ENCODE measurements around the gene FAM200C. TPM values are rescaled to one million over a fixed set of nuclear protein-coding genes. Genes with fewer than 3 reads are reported as not detected.

The FAM200C gene
- total and polyA plus RNA-seq, 2 of the 13 experiments (the other 11 are each of a cell fraction or from before 2014, with no cell fraction given), result 3.2 to 4.7 TPM

GRCh38 chr5:160442824-160443431 lies 43.1 kb upstream of the FAM200C start (continued):
- TF ChIP-seq ZNF317 (CRISPR knock-in tag; IDR thresholded peaks at IDR 0.05) (no peak), ZBTB21 (CRISPR knock-in tag; IDR thresholded peaks at IDR 0.05) (no peak)
- TF ChIP-seq, protein P1, sequence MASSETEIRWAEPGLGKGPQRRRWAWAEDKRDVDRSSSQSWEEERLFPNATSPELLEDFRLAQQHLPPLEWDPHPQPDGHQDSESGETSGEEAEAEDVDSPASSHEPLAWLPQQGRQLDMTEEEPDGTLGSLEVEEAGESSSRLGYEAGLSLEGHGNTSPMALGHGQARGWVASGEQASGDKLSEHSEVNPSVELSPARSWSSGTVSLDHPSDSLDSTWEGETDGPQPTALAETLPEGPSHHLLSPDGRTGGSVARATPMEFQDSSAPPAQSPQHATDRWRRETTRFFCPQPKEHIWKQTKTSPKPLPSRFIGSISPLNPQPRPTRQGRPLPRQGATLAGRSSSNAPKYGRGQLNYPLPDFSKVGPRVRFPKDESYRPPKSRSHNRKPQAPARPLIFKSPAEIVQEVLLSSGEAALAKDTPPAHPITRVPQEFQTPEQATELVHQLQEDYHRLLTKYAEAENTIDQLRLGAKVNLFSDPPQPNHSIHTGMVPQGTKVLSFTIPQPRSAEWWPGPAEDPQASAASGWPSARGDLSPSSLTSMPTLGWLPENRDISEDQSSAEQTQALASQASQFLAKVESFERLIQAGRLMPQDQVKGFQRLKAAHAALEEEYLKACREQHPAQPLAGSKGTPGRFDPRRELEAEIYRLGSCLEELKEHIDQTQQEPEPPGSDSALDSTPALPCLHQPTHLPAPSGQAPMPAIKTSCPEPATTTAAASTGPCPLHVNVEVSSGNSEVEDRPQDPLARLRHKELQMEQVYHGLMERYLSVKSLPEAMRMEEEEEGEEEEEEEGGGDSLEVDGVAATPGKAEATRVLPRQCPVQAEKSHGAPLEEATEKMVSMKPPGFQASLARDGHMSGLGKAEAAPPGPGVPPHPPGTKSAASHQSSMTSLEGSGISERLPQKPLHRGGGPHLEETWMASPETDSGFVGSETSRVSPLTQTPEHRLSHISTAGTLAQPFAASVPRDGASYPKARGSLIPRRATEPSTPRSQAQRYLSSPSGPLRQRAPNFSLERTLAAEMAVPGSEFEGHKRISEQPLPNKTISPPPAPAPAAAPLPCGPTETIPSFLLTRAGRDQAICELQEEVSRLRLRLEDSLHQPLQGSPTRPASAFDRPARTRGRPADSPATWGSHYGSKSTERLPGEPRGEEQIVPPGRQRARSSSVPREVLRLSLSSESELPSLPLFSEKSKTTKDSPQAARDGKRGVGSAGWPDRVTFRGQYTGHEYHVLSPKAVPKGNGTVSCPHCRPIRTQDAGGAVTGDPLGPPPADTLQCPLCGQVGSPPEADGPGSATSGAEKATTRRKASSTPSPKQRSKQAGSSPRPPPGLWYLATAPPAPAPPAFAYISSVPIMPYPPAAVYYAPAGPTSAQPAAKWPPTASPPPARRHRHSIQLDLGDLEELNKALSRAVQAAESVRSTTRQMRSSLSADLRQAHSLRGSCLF (CRISPR knock-in tag; IDR thresholded peaks at IDR 0.05; ENCODE audit: borderline replicate concordance), result no peak

DNA sequence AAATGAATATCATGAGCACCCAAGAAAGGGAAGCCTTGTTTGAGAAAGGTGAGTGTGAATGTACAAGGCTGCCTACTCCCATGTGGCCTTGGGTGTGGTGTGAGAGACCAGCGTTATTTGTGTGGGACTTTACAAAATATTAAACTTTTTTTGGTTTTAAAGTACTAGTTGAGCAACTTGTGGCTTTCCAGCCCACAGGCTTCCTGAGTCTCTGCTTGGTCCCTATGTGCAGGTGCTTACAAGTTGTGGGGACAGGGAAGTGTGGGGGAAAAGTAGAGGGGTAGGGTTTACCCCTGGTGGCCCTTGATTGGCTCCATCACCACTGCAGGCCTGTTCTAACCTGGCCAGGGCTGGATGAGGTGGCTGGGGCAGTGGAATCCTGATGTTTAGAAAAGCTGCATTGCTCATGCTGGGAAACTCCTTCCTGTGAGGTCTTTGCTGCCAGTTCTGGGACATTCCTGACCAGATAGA lies 41.5 kb upstream of the FAM200C start:
- 0% methylated on average over 1 of the region's 1 CpG for WGBS (ENCODE audit: low lambda C conversion rate)

More for the DNA sequence above, 41.5 kb upstream of the FAM200C start:
- BruUV-seq (replicated peaks), result no TSS peak
- TF ChIP-seq ZNF343 (CRISPR knock-in tag; IDR thresholded peaks at IDR 0.05) (no peak), KDM2A (CRISPR knock-in tag; IDR thresholded peaks at IDR 0.05; ENCODE audit: borderline replicate concordance, low read depth) (no peak), ZNF572 (CRISPR knock-in tag; IDR thresholded peaks at IDR 0.05) (no peak), CEBPB (IDR thresholded peaks at IDR 0.05; ENCODE audit: borderline replicate concordance, low read depth, low read length) (no peak), KLF9 (CRISPR knock-in tag; IDR thresholded peaks at IDR 0.05; ENCODE audit: low read depth) (no peak), ZNF333 (CRISPR knock-in tag; IDR thresholded peaks at IDR 0.05; ENCODE audit: borderline replicate concordance) (no peak), NBN (conservative IDR thresholded peaks at IDR 0.05) (no peak)
- TF ChIP-seq, protein P2, sequence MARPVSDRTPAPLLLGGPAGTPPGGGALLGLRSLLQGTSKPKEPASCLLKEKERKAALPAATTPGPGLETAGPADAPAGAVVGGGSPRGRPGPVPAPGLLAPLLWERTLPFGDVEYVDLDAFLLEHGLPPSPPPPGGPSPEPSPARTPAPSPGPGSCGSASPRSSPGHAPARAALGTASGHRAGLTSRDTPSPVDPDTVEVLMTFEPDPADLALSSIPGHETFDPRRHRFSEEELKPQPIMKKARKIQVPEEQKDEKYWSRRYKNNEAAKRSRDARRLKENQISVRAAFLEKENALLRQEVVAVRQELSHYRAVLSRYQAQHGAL (CRISPR knock-in tag; IDR thresholded peaks at IDR 0.05; ENCODE audit: not compliant biosample characterization), result no peak
- Histone ChIP-seq H3K27me3 (ENCODE audit: control insufficient read depth in 1 of 2, insufficient read depth in 2 of 2, low read length in 2 of 2) (peaks cover 0 to 1% of the 10 kb centered on the region in 2 experiments; a peak in 1 of 5 replicates), H3K79me2 (ENCODE audit: insufficient read depth, low read length) (no peaks in the 10 kb centered on the region), H3K9ac (ENCODE audit: insufficient read depth, low read depth, low read length) (no peak overlapping the region), H3K27ac (ENCODE audit: extremely low read length, insufficient read depth, low read length) (no peak overlapping the region), H3K36me3 (replicated peaks in 1 of 2; ENCODE audit: control insufficient read depth in 1 of 2, insufficient read depth in 2 of 2, low read length in 2 of 2) (no peaks in the 10 kb centered on the region), H3K4me3 (replicated peaks in 1 of 3; ENCODE audit: insufficient read depth in 1 of 3, low read depth in 2 of 3, low read length in 3 of 3) (no peak overlapping the region), H3K4me2 (ENCODE audit: low read depth, low read length) (no peak overlapping the region), H2AFZ (ENCODE audit: low read length) (no peak overlapping the region), H4K20me1 (ENCODE audit: insufficient read depth, low read length) (no peaks in the 10 kb centered on the region), H3K4me1 (ENCODE audit: insufficient read depth, low read length) (peaks cover 44% of the 10 kb centered on the region), H3K9me3 (ENCODE audit: low read length) (no peaks in the 10 kb centered on the region)
- in situ Hi-C loops (cut with HindIII; ENCODE audit: extremely low pct_ligation_motif_present, low pct_unique_long_range_greater_than_20kb) (no loop called here), intact Hi-C loops (cut with micrococcal nuclease; ENCODE audit: unreplicated experiment) (no loop called here)
- ChIA-PET POLR2A (interaction anchor here (1.6 kb wide), 1 partner anchor 26 kb away, joined by 7 read pairs; no protein-coding TSS in a partner anchor), CTCF (ENCODE audit: low intra/inter-chr PET ratio, low total read pairs) (no interaction called here)
- no peak for DNase-seq (ENCODE audit: low spot score)
- no peak for ATAC-seq
- FAIRE-seq, result no peak

Data from HepG2 (cell line).